Tongue (tissue), 2 donors: Measurements from ENCODE around the gene RAPH1. TPM values are rescaled to one million over a fixed set of nuclear protein-coding genes. Genes with fewer than 3 reads are reported as not detected.

ENCODE experiments used
- DNase-seq: peaks from one replicate; pipeline ENCODE4 v3.0.0-alpha.2; 2015
- total RNA-seq: library from RNA; depleted of rRNA; stranded (reverse); fragments of >200 nt; gene quantifications from one replicate; pipeline ENCODE4 v1.2.3, GENCODE V29; 2014

The RAPH1 gene
- total RNA-seq, 1 donor from 2014 or later, result 77.4 TPM

DNA sequence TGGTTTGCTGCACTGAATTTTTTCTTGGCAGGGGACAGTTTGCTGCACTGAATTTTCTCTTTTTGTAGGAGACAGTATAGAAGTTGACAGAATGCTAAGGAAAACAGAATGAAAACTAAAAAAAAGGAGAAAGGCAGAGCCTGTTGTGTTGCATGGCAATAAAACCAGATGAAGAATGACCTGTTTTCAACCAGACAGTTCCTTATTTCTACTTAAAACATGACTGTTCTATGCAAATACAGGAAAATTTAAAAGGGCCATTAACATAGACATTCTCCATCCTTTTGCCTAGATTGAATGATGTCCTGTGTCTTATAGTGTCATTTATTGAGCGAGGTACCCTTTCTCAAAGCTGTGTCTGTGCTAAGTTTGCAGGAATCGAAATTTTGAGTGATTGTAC lies 173.6 kb downstream of the RAPH1 start:
- DNase-seq, result no peak

DNA sequence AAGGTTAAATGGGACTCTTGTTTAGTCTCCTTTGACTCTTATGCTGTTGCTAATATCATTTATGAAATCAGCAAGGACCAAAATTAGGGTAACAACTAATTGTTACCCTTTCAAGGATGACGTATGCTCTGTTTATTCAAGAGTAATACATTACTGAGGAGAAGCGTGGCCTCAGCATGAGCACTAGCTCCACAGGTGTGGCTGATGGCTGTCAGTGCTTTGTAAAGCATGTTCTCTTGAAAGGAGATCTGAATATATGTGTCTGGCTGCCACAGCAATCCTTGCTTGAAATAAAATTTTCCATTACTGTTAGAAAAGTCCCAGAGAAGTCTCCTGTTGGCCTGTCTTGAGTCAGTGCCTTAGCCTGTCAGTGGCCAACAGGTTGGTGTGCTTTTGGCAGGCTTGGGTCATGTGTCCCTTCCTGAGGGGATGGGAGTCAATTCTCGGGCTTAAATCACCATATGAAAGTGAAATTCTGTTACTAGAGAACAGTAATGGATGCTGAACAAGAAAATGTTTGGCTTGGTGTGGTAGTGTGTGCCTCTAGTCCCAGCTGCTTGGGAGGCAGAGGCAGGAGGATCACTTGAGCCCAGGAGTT lies 174.2 kb downstream of the RAPH1 start:
- DNase-seq, result peak; percentile 16

DNA sequence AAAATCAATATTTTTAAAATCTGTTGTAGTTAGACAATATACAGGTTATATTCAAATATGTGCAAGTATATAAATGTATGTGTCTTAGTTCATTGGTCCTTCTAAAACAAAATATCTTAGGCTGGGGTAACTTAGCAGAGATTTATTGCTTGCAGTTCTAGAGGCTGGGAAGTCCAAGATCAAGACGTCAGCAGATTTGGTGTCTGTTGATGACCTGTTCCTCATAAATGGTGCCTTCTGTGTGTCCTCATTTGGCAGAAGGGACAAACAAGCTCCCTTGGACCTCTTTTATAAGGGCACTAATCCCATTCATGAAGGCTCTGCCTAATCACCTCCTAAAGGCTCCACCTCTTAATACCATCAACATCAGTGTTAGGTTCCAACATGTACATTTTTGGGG lies 175.7 kb downstream of the RAPH1 start:
- DNase-seq, result no peak

DNA sequence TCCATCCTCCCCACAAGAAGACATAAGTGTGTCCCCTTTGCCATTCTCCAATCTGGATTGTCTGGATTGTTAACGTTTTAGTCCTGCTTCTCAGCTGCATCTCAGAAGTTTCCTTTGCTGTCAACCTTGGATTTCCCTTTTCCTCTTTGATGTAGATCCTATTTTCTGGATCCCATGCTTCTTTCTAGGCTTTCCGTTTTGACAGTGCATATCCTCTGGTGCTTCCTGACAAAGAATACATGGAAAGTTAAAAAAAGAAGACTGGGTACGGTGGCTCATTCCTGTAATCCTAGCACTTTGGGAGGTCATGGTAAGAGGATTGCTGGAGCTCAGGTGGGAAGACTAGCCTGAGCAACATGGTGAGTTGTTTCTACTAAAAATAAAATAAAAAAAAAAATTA lies 180.1 kb downstream of the RAPH1 start:
- no peak for DNase-seq

DNA sequence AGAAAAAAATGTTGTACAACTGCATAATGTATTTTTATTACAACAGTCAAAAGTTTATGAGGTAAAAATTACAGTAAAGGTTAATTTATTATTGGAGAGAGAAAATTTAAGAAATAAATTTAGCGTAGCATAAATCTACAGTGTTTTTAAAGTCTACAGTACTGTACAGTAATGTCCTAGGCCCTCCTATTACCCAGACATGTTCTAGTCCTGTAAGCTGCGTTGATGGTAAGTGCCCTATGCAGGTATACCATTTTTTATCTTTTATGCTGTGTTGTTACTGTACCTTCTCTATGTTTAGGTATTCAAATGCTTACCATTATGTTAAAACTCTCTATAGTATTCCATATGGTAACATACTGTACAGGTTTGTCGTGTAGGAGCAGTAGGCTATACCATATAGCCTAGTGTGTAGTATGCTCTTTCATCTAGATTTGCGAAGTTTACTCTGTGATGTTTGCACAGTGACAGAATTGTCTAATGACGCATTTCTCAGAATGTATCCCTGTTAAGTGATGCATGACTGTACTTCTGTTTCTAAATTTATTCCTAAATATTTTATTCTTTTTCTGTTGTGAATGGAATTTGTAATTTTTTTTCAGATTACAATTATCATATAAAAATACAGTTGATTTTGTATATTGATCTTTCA lies 182.4 kb downstream of the RAPH1 start:
- DNase-seq, result peak; percentile 20

DNA sequence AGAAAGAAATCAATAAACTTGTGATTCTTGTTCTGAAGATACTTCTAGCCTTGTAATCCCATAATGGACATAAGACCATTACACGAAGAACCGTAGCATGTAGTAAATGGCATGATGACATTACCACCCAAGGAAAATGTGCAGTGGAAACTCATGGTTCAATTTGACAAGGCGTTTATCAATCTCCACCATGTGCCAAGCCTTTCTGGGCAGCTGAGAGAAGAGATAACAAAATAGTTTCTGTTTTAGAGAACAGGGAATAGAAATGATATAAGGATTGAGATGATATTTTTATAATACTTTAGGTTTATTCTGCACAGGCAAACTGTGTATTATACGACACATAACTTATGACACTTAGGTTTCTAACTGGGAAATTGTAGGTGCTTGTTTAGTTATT lies 187.7 kb downstream of the RAPH1 start:
- DNase-seq, result no peak

DNA sequence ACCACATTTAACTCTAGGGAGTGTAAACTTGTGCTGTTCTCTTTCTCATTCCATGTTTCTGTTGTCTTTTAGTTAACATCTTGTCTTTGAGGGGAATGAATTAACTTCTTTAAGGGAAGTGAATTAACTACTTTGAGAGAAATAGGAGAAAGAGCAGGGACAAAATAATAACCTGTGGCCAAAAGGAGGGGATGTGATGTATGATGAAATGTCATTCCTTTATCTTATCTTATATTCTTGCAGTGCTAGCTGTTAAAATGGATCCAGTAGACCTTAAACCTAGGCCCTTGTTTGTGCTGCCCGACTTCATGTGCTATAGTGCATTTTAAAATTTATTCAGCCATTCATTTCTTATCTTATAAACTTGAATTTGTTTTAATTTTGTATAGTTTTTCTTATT lies 188.5 kb downstream of the RAPH1 start:
- no peak for DNase-seq

DNA sequence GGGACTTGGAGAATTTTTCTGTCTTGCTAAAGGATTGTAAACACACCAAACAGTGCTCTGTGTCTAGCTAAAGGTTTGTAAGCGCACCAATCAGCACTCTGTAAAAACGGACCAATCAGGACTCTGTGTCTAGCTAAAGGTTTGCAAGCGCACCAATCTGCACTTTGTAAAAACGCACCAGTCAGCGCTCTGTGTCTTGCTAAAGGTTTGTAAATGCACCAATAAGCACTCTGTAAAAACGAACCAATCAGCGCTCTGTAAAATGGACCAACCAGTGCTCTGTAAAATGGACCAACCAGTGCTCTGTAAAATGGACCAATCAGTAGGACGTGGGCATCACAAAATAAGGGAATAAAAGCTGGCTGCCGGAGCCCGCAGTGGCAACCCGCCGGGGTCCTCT lies 190.4 kb downstream of the RAPH1 start:
- DNase-seq, result no peak

Other genes starting within 250 kb of the RAPH1 start
- 46.6 TPM for gene ABI2, start 206.9 kb downstream of the RAPH1 start, total RNA-seq
- gene CD28, start 171.3 kb upstream of the RAPH1 start, total RNA-seq, result 2.4 TPM